HCT116 (cell line): ENCODE measurements around the gene NEDD4L. TPM values are rescaled to one million over a fixed set of nuclear protein-coding genes. Genes with fewer than 3 reads are reported as not detected.

Experiments
- ATAC-seq: fragments of 200-7000 bp; cut with Tn5 transposase; 2 replicates; pipeline ENCODE4 v1.9.1; 2020; ENCODE audit warnings: mild to moderate bottlenecking, moderate library complexity
- BruUV-seq: library from RNA; stranded (reverse); fragments of 400-500 nt; replicated peaks from 2 replicates; lab custom pipeline; 2021; lab: Mats Ljungman, UMichigan
- CTCF ChIA-PET: fragments of 300-600 bp; sonication (Branson Sonifier 250); formaldehyde crosslinking; loops from one replicate; lab custom pipeline; 2021; ENCODE audit warnings: antibody characterized with exemption; lab: Charles Lee
- POLR2A ChIA-PET: fragments of 300-600, 350-600 bp; sonication (Branson Sonifier 250); formaldehyde crosslinking; loops from one replicate; lab custom pipeline; 2021; ENCODE audit warnings: antibody characterized with exemption; lab: Charles Lee
- RAD21 ChIA-PET, 2 experiments: fragments of 300-600 bp; sonication (Branson Sonifier 250); formaldehyde crosslinking; loops; one replicate each; lab custom pipeline; 2023; ENCODE audit warnings: low total read pairs in 2 of 2; ENCODE audit not compliant: uncharacterized antibody in 2 of 2, unreplicated experiment in 2 of 2, low non-redundant PET in 1 of 2; lab: Charles Lee
- DNase-seq: peaks from one replicate; pipeline ENCODE4 v3.0.0-alpha.2; 2010; ENCODE audit warnings: low read depth, low spot score
- H2AFZ ChIP-seq: fragments of 200-600 bp; shearing (Covaris generic), sonication (generic); 2 replicates; pipeline ENCODE4 v1.6.1; 2017; ENCODE audit warnings: low read depth, mixed run types, mixed read lengths, antibody characterized with exemption, low read length; ENCODE audit not compliant: poor library complexity, severe bottlenecking
- H3K27ac ChIP-seq: 2 replicates; pipeline ENCODE4 v1.5.1; 2012; ENCODE audit warnings: low read depth, low read length
- H3K27me3 ChIP-seq: fragments of 200-600 bp; sonication (generic); 2 replicates; pipeline ENCODE4 v1.6.1; 2016; ENCODE audit warnings: mixed run types, low read length, mixed read lengths; ENCODE audit not compliant: insufficient read depth
- H3K36me3 ChIP-seq, 2 experiments: fragments of 200-500 bp in 1 of 2; fragments of 200-600 bp in 1 of 2; sonication (Bioruptor generic) in 1 of 2; sonication (generic) in 1 of 2; 2 replicates each; pipeline versions ENCODE4 v1.5.1 to v1.6.1; 2014 to 2016; ENCODE audit warnings: low read length in 2 of 2, inconsistent platforms in 1 of 2, mixed read lengths in 1 of 2, mixed run types in 1 of 2; ENCODE audit not compliant: insufficient read depth in 2 of 2, control insufficient read depth in 1 of 2
- H3K4me1 ChIP-seq, 2 experiments: fragments of 200-600 bp in 1 of 2; sonication (generic) in 1 of 2; 2 replicates each; pipeline versions ENCODE4 v1.5.1 to v1.6.1; 2012 to 2017; ENCODE audit warnings: low read length in 2 of 2, inconsistent platforms in 1 of 2, mild to moderate bottlenecking in 1 of 2, mixed read lengths in 1 of 2, mixed run types in 1 of 2, moderate library complexity in 1 of 2; ENCODE audit not compliant: insufficient read depth in 2 of 2, control insufficient read depth in 1 of 2
- H3K4me2 ChIP-seq: fragments of 200-600 bp; sonication (generic); 2 replicates; pipeline ENCODE4 v1.6.1; 2017; ENCODE audit warnings: mixed run types, low read length, mixed read lengths
- H3K4me3 ChIP-seq, 2 experiments: fragments of 200-600 bp in 1 of 2; sonication (generic) in 1 of 2; replicated peaks in 1 of 2; 2 replicates each; pipeline ENCODE4 v1.5.1; 2011 to 2016; ENCODE audit warnings: low read length in 2 of 2, control low read depth in 1 of 2, low read depth in 1 of 2, mild to moderate bottlenecking in 1 of 2, mixed read lengths in 1 of 2, mixed run types in 1 of 2
- H3K79me2 ChIP-seq: fragments of 200-600 bp; sonication (generic); 2 replicates; pipeline ENCODE4 v1.6.1; 2017; ENCODE audit warnings: mild to moderate bottlenecking, mixed run types, low read length, moderate library complexity, mixed read lengths; ENCODE audit not compliant: insufficient read depth
- H3K9ac ChIP-seq: fragments of 200-600 bp; sonication (generic); 2 replicates; pipeline ENCODE4 v1.6.1; 2016; ENCODE audit warnings: low read length, mixed read lengths
- H3K9me2 ChIP-seq: fragments of 200-600 bp; sonication (generic), shearing (Covaris generic); 2 replicates; pipeline ENCODE4 v1.6.1; 2017; ENCODE audit warnings: mixed run types, mild to moderate bottlenecking, moderate library complexity; ENCODE audit not compliant: insufficient read depth
- H3K9me3 ChIP-seq, 2 experiments: fragments of 200-500 bp in 1 of 2; fragments of 200-600 bp in 1 of 2; sonication (Bioruptor generic) in 1 of 2; sonication (generic) in 1 of 2; 2 replicates each; pipeline ENCODE4 v1.6.1; 2014 to 2017; ENCODE audit warnings: low read length in 2 of 2, mixed read lengths in 2 of 2, inconsistent platforms in 1 of 2, low read depth in 1 of 2, mild to moderate bottlenecking in 1 of 2, mixed run types in 1 of 2, moderate library complexity in 1 of 2; ENCODE audit not compliant: control insufficient read depth in 1 of 2, insufficient read depth in 1 of 2
- H4K20me1 ChIP-seq: fragments of 200-600 bp; sonication (generic), shearing (Covaris generic); 2 replicates; pipeline ENCODE4 v1.6.1; 2017; ENCODE audit warnings: mixed run types, mild to moderate bottlenecking, moderate library complexity; ENCODE audit not compliant: insufficient read depth
- CEBPB ChIP-seq: IDR thresholded peaks from 2 replicates; pipeline ENCODE4 v1.6.1; 2012; ENCODE audit warnings: low read depth
- ELF1 ChIP-seq: IDR thresholded peaks from 2 replicates; pipeline ENCODE4 v1.6.1; 2012; ENCODE audit warnings: low read depth, borderline replicate concordance
- EZH2phosphoT487 ChIP-seq: fragments of 200-600 bp; IDR thresholded peaks from 2 replicates; pipeline ENCODE4 v1.6.1; 2018; ENCODE audit warnings: antibody characterized with exemption, borderline replicate concordance
- JUND ChIP-seq: IDR thresholded peaks from 2 replicates; pipeline ENCODE4 v1.6.1; 2012
- RAD21 ChIP-seq: IDR thresholded peaks from 2 replicates; pipeline ENCODE4 v1.6.1; 2012; ENCODE audit warnings: low read depth, mild to moderate bottlenecking
- SIN3A ChIP-seq: IDR thresholded peaks from 2 replicates; pipeline ENCODE4 v1.6.1; 2012; ENCODE audit warnings: low read depth
- TCF7L2 ChIP-seq: IDR thresholded peaks from 2 replicates; pipeline ENCODE4 v1.7.0; 2011; ENCODE audit warnings: borderline replicate concordance, inconsistent platforms; ENCODE audit not compliant: insufficient read depth, insufficient read length; ENCODE audit errors: extremely low read depth
- YY1 ChIP-seq: IDR thresholded peaks from 2 replicates; pipeline ENCODE4 v1.6.1; 2011; ENCODE audit warnings: low read length, low read depth, moderate library complexity, mild to moderate bottlenecking; ENCODE audit not compliant: insufficient replicate concordance; ENCODE audit errors: extremely low read depth
- ZNF274 ChIP-seq: fragments of 200-500 bp; sonication (Bioruptor generic); IDR thresholded peaks from 2 replicates; pipeline ENCODE4 v1.6.1; 2014; ENCODE audit warnings: mild to moderate bottlenecking, low read depth, low read length, inconsistent platforms
- intact Hi-C: fragments of 100-400 bp; cut with micrococcal nuclease; formaldehyde crosslinking; loops from 2 replicates; pipeline ENCODE4 v1.10.0; 2022
- total RNA-seq: library from RNA; stranded (reverse); gene quantifications from one replicate; pipeline ENCODE4 v1.2.1, GENCODE V29; 2021; ENCODE audit not compliant: unreplicated experiment
- TF ChIP-seq, protein P1 (sequence below): IDR thresholded peaks from 2 replicates; pipeline ENCODE4 v1.6.1; 2012
- TF ChIP-seq, protein P2 (sequence below): IDR thresholded peaks from 2 replicates; pipeline ENCODE4 v1.6.1; 2011; ENCODE audit warnings: mild to moderate bottlenecking, low read length, moderate library complexity; ENCODE audit not compliant: insufficient replicate concordance; ENCODE audit errors: extremely low read depth

Gene NEDD4L
- total RNA-seq, 1 experiment from 2014 or later = 41.5 TPM

DNA sequence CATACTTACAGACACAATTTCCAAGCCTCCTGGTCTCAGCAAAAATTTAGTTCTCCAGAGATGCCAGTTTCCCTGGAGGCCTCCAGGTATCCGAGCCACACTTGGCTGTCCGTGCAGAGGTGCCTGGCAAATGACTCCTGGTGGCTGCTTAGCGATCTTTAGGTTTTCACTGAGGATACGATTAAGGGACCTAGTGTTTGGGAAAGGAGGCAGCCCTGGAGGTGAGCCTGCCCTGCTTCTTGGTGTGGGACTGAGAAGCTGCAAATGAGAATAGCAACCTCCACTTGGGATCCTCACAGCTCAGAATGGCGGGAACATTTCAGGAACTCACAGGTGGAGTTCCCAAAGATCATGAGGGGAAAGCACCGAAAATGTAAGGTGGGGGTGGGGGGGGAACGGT lies 367.3 kb downstream of the NEDD4L start:
- POLR2A ChIA-PET = no interaction called here
- RAD21 ChIA-PET = no interaction called here
- no peaks in the 10 kb centered on the region for H3K79me2 ChIP-seq
- no peaks in the 10 kb centered on the region; the same call in 1 of the 2 replicates for H3K27me3 ChIP-seq
- H3K36me3 ChIP-seq = no peaks in the 10 kb centered on the region
- no peaks in the 10 kb centered on the region for H3K9me2 ChIP-seq
- TF ChIP-seq RAD21 = no peak
- TF ChIP-seq TCF7L2 = no peak
- TF ChIP-seq EZH2phosphoT487 = no peak
- TF ChIP-seq SIN3A = no peak
- TF ChIP-seq, protein P1, sequence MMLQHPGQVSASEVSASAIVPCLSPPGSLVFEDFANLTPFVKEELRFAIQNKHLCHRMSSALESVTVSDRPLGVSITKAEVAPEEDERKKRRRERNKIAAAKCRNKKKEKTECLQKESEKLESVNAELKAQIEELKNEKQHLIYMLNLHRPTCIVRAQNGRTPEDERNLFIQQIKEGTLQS = no peak
- TF ChIP-seq, protein P2, sequence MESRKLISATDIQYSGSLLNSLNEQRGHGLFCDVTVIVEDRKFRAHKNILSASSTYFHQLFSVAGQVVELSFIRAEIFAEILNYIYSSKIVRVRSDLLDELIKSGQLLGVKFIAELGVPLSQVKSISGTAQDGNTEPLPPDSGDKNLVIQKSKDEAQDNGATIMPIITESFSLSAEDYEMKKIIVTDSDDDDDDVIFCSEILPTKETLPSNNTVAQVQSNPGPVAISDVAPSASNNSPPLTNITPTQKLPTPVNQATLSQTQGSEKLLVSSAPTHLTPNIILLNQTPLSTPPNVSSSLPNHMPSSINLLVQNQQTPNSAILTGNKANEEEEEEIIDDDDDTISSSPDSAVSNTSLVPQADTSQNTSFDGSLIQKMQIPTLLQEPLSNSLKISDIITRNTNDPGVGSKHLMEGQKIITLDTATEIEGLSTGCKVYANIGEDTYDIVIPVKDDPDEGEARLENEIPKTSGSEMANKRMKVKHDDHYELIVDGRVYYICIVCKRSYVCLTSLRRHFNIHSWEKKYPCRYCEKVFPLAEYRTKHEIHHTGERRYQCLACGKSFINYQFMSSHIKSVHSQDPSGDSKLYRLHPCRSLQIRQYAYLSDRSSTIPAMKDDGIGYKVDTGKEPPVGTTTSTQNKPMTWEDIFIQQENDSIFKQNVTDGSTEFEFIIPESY = no peak
- no peak for TF ChIP-seq CEBPB
- TF ChIP-seq ELF1 = no peak
- TF ChIP-seq ZNF274 = no peak
- no peak for TF ChIP-seq JUND
- TF ChIP-seq YY1 = no peak
- intact Hi-C loops = no loop called here
- no peaks in the 10 kb centered on the region for H3K4me1 ChIP-seq
- BruUV-seq = no TSS peak
- no peaks in the 10 kb centered on the region for H3K9me3 ChIP-seq
- H3K9ac ChIP-seq = no peak overlapping the region
- H3K4me3 ChIP-seq = no peak overlapping the region
- CTCF ChIA-PET = no interaction called here
- H4K20me1 ChIP-seq = no peaks in the 10 kb centered on the region
- H2AFZ ChIP-seq = no peak overlapping the region
- H3K4me2 ChIP-seq = no peak overlapping the region
- DNase-seq = no peak
- no peak overlapping the region for H3K27ac ChIP-seq
- no peak for ATAC-seq
